ENCODE data around the gene PKDCC.

PKDCC gene

DNA sequence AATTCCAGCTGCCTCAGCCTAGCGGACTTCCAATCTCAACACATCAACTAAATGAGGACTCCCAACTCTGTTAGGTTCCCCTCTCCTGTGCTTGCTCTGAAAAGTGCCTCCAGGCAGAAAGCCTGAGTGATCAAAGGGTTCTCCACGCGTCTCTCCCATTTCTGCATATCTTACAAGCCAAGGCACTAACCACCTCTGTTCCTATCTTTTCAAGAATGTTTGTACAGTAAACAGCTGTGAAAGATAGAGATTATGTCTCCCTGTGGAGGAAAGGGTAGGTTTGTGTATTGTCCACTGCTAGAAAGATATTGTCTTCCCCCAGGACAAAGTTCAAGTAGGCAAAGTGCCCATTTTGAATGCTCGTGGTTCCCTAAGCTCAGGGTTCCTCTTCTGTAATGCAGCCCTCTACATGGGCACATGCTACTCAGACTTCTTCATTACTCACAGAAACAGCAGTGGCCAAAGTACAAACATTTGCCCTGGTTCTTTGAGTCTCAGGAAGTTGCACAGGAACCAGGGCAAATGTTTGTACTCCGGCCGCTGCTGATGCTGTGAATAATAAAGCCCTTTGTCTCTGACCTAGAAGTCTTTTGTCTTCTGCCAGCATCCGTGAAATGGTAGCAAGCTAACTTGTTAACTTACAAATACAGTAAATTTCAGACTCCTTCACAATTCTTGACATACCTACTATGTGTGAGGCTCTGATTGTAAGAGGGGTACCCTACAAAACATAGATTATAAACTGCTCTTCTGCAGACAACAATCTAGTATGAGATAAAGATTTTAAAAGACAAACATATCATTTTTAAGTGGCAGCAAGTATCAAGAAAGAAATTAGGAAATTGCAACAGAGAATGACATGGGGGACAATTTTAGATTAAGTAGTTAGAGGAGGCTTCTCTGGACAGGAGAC, 44.5 kb downstream of the PKDCC start:
- DNase-seq: no peak

DNA sequence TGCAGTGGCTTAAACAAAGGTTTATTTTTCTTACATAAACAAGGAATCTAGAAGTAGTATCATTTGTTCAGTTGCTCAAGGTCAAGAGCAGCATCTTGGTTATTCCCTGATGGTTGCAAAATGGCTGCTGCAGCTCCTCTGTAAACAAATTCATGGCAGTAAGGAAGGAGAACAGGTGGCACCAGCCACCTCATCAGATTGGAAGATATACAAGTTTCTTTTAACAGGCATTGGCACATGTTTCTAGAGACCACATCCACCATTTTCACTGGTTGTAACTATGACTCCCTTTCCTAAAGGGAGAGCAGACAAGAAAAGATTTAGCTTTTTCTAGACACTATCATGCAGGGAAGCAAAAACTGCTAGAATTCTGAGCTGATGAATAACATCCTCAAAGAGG, 46.3 kb downstream of the PKDCC start:
- DNase-seq: no peak

DNA sequence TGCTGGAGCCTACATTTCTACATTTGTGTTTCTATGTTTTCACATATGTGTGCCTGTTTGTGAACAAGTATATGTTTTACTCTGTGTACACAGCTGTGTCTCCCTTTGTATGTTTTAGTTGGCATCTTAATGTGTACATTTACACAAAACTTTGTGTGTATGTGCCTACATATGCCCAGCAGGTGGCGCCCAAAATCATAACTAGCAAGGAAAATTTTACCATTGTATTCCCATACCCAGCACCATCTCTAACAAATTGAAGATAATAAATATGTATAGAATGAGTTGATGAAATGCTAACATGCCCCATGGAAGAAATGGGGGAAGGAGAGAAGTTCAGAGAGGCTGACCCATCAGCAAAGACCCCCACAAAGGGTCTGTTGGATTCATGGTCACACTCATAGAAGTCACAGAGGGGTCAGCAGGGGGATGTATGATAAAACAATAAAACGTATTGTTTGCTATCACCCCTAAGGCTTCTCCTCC, 48.1 kb downstream of the PKDCC start:
- peak; percentile 54 for DNase-seq

DNA sequence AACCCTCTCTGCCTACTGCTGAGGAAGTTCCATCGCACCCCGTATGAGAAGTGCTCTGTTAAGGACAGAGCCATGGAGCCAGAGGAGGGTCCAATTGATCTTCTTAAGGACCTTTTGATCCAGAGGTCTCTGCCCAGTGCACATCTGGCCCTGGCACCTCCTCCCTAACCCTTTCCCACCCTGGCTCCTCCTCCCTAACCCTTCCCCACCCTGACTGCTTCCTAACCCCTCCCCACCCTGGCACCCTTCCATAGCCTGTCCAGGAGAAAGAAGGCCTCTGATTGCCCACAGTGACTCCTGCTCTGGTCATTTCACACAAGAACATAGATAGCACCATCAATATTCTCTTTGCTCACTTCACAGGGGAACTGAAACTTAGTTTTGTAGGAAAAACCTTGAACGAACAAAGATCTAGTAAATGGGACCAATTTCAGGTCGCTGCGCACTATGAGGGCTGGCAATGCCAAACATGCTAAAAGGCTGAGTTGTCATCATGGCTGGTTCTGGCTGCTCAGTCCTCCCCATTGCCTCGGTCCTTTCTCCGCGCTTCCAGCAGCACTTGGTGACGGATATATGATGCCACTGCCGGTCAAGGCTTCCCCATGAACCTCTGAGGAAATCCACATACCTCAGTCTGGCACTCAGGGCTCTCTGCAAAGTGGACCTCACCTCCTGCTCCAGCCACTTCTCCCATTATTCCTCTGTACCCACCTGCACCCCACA, 49.2 kb downstream of the PKDCC start:
- no peak for DNase-seq

DNA sequence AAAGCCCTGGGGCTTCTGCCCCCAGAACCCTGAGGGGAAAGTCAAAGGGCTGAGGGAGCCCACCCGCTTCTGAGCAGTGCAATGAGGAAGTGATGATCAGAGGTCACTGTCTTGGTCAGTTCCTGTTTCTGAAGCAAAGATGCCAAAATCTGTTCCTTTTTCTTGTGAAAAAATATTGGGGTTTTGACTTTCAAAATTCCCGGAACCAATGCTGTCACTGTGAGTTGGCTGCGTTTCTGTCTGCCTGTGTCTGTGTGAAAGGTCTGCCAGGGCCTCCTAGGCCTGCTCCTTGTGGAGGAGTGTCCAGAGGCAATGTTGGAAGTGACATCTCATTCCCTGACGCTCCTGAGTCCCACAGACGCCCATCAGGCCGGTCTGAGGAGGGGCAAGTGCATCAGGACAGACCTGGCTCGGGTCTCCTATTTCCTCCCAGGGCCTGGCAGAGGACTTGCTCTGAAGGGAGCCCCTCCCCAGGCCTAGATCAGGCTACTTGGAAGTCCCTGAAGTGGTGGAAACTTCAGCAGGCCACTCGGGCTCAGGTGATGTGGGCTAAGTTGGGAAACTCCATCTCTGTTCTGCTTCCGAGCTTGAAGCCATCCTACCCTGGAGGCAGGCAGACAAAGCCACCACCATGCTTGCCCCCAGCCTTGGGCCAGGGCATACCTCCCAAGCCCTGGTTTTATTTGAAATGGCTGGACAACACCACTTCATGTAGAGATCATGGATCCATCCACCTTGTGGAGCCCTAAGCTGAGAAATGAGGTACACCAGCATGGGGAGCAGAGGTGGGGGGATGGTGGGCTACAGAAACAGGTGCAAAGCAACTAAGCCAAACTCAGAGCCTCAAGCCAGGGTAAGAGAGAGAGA, 51.0 kb downstream of the PKDCC start:
- no peak for DNase-seq

DNA sequence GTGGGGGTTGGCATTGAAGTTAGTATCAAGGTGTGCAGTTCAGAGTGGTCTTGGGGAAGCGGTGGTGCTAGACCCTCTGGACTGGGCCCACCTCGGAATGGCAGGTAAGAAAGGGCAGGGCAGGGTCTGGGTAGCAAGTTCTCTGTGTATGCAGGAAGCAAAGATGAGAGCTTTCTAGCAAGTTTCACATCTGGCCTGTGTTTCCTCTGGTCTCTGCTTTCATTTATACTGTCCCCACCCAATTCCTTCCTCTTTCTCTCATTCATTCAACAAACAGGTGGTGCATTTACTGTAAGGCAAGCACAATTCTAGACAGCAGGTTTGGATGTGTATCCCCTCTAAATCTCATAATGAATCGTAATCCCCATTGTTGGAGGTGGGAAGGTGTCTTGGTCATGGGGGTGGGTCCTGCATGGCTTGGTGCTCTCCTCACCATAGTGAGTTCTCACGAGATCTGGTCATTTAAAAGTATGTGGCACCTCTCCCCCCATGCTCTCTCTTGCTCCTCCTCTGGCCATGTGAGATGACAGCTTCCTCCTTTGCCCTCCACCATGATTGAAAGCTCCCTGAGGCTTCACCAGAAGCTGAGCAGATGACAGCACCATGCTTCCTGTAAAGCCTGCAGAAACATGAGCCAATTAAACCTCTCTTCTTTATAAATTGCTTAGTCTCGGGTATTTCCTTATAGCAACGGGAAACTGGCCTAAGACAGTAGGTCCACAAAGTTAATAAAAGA, 51.8 kb downstream of the PKDCC start:
- DNase-seq: no peak

DNA sequence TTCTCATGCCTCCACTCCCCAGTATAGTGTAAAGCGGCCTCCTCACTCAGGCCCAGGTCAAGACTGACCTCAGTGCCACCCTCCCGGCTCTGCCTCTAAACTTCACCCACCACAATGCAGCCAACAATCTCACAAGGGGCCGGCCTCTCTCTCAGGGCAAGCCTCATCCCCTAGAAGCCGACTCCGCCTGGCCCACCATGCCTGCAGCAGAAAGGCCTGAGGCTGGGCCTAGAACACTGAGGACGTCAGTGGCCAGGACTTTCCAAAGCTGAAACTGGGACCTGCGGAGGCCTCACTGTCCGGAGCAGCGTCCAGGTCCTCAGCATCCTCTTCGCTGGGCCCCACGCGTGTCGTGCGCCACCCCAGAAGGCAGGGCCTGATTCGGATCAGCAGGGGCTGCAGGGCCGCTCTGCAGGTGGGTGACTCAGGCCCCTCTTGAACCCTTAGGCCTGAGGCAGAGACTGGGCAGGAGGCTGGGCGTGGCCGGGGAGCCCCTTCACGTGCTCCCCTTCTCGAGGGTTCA, 52.9 kb downstream of the PKDCC start:
- no peak for DNase-seq

DNA sequence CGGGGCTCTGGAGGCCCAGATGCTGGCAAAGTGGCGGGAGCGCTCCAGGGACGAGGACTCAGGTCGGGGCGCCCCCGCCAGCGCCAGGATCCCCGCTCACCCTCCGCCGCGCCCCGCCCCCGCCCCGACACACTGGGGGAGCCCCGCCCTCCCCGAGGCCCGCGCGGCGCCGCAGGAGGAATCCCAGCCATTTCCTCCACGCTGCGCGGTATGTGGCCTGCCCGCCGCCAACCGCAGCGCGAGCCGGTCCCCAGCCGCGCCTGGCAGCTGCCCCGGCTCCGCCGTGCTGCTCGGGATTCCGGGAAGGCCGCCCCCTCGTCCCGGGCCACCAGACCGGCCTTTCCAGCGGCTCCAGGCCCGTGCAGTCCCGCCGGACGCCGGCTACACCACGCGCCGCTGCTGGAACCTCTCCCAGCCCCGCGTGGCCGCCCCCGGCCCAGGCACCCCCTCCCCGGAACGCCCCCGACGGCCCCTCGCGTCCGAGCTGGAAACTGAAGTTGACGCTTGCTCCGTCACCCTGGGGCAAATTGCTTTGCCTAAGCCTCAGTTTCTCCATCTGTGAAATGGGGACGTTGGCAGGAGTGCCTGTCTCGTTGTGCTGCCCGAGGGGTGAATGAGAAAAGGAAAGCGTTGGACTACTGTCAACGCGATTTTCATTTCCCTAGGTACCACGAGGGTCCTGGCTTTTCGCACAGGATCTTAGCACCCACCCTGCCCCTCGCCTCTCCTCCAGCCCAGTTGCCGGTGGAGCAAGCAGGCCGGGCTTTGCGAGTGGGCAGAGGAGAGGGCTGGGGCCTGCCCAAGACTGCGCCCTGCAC, 53.6 kb downstream of the PKDCC start:
- no peak for DNase-seq

DNA sequence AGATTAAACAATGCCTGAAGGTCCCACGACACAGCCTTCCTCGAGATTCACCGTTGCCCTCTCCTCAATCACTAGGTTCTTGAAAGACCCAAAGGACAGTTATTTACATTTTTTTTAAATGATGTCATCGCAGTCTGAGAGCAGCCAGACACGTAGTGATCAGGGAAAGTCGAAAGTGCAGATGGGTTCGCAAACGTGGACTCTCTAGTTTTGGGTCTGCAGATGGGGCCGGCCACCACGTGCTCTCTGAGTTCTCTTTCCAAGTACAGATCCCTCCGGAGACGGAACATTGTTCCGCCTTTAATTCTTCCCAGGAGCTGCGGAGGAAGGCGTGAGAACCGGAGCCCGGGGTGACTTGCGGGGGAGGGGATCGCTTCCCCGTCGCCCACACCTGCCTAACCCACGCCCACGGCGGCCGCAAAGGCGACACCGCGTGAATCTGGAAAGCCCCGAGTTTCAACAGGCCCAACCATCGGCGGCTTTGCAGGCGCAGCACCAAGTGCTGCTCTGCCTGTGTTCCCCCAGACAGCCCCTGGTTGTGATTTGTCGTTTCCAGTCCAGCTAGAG, 54.3 kb downstream of the PKDCC start:
- DNase-seq: peak; percentile 14

DNA sequence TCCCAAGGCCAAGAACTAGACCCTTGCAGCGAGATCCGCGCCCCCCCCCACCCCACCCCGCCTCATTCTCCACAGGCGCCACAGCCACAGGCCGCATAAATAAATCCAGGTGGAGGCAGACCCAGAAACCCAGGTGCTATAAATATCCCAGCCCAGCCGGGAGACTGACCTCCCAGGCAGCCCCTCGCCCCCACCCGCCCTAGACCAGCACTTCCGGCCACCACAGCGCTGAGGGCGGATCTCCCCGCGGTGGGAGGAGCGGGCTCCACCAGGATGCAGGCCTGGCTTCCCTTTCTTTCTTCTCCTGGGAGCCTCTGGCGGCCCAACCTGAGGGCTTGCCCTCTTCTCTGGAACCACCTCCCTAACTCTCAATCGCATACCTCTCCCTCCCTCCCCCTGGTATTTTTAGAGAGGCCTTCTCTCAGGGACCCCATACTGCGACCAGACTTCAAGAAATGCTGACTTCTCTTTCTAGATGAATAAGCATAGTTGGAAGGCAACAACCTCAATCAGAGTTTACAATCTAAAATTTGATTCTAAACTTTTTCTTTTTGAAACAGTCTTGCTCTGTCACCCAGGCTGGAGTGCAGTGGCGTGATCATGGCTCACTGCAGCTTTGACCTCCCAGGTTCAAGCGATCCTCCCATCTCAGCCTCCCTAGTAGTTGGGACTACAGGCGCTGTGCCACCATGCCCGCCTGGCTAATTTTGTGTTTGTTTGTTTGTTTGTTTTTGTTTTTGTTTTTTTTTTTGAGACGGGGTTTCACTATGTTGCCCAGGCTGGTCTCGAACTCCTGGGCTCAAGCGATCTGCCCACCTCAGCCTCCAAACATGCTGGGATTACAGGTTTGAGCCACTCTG, 55.0 kb downstream of the PKDCC start:
- peak; percentile 12 for DNase-seq

DNA sequence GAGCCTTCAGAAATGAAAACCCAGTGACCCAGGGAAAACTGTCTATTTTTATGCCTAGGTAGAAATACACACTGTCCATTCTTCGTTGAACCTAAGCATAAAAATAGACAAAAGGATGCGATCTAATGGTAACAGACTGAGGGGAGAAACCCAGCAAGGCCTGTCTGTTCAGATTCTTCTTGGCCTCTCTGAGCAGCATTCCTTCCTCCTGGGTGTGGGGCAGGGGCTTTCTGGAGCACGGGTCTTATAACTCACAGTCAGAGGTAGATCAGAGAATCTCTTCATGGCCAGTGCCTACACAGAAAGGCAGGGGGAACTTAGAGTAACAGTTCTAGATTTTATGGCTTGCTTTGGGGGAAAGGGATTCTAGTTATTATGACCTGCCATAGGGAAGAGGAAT, 56.0 kb downstream of the PKDCC start:
- DNase-seq: no peak

DNA sequence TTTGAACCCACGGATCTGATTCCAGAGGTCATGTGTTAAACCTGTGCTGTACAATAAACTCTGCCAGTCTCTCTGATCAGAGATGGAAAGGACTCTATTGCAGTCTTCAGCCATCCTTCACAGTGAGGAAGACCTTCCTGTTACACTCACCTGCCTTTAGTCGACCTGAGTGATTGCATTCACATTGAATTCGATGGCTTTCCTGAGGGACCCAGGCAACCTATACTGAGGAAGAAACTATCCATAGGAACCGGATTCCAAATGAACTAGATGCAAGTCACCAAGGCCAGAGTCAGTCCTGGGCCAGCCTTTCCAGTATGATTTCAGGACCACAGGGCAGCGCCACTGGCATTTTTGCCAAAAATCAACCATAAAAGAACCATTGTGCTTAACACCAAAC, 56.8 kb downstream of the PKDCC start:
- no peak for DNase-seq

DNA sequence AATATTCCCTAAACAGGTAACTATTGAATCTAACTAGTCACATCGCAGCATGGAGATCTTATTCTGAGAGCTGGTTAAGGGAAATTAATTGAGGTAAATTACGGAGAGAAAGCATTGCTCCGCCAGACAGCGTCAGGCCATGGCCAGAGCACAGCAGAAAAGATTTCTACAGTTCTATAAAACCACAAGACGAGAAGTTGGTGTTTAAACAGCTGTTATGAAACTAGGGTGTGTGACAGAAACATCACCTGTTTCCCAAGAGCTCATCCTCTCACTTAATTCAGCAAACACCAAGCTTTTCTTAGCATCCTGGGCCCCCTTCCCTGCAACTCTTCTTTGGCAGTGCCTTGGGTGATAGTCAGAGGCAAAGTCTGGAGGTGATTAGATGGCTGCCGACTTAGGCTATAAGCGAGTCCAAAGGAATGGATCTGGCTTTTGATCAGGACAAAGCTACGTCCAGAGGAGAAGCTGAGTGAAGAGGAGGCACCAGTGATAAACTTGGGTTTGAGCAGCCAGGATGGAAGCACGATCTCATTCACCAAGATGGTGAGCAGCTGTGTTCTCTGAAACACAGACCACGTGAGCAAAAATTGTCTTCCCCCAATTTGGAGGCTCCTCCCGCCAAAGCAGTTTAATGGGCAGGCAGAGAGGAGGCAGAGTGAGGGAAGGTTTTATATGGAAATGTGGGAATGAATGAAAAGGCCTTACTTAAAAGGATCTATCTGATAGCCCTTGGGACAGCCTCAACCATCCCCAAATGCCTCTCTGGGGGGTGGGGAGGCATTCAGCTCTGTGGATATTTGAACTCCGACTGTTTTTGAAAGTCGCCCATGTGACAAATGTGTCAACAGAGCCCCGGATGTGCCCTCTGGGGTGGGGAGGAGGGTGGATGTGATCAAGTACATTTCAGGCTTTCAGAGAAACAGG, 57.8 kb downstream of the PKDCC start:
- no peak for DNase-seq

DNA sequence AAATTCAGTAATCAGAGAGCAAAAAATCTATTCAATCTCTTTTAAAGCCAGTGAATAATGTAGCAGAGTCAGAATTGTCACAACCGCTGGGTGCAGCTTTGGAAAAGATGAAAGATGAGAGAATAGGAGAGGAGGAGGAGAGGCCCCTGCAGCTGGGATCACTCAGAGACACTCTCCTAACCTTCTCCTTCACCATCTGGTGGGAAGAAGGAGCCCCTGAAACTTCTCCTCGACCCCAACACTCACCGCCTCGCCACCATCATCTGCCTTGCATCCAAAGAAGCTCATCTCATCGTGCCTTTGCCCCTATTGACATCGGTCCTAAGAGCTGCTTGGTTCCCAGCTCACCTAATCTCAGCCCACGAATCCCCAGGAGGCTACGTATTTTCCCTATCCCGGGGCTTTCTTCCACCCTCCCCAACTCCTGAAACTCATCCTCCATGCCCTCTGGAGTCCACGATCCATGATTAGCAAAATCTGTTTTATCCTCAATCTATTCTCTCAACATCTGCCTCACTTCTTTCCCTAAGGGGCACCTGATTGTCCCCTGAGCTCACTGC, 58.5 kb downstream of the PKDCC start:
- DNase-seq: no peak

DNA sequence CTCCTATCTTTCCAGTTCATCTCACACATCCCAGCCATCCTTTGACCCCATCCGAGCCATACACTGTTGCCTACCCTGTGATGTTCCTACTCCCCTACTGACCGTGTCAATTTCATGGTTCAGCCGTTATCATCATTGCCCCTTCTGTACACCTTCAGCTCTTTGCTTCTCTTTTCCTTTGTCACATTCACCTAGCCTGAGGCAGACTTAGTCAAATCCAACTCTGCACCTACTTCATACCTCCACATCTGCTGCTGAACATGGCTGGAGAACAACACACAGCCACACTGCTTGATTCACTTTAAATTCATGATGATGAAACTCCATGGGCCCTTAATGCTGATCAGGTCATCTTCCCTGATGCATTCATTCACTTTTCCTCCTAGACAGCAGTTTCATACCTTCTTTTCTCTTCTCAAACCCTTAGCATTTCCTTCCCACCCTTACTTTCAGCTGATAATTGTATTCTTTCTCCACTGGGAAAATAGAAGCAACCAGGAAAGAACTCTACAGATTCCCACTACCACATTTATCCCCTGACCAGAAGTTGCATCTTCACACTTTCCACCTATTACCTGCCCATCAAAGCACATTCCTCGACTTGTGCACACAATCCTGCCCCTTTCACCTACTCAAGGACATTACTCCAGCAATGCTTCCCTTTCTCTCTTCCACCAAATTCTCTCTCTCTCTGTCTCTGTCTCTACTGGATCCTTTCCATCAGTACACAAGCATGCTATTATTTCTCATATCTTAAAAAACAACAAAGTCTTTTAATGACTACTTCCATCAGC, 59.6 kb downstream of the PKDCC start:
- DNase-seq: no peak
